GM23338 (cell line): ENCODE measurements around the gene ENTHD1.

Experiments
- CREB1 ChIP-seq: fragments of 250-450 bp; sonication (Bioruptor Pico); IDR thresholded peaks from 2 replicates; pipeline ENCODE4 v1.5.0; 2020; ENCODE audit warnings: low read depth, mild to moderate bottlenecking, moderate library complexity
- CTCF ChIP-seq, 2 experiments: fragments of 200-600 bp in 1 of 2; sonication (generic) in 1 of 2; conservative IDR thresholded peaks; 2 replicates each; pipeline versions ENCODE4 v1.5.1 to v1.6.1; 2016 to 2017; ENCODE audit warnings: antibody characterized with exemption in 2 of 2, low read depth in 2 of 2, mild to moderate bottlenecking in 2 of 2, moderate library complexity in 1 of 2
- ETS1 ChIP-seq: IDR thresholded peaks from 2 replicates; pipeline ENCODE4 v1.6.1; 2016; ENCODE audit warnings: antibody characterized with exemption
- EZH2 ChIP-seq: fragments of 200-600 bp; sonication (generic); IDR thresholded peaks from one replicate; pipeline ENCODE4 v1.8.0; 2017; ENCODE audit warnings: antibody characterized with exemption, mild to moderate bottlenecking, low read depth; ENCODE audit not compliant: unreplicated experiment
- JUNB ChIP-seq: IDR thresholded peaks from one replicate; pipeline ENCODE4 v1.6.1; 2016; ENCODE audit warnings: antibody characterized with exemption; ENCODE audit not compliant: unreplicated experiment
- POLR2AphosphoS5 ChIP-seq: IDR thresholded peaks from 2 replicates; pipeline ENCODE4 v1.6.1; 2016; ENCODE audit warnings: antibody characterized with exemption, low read depth
- REST ChIP-seq: IDR thresholded peaks from one replicate; pipeline ENCODE4 v1.6.1; 2018; ENCODE audit warnings: antibody characterized with exemption; ENCODE audit not compliant: unreplicated experiment
- STAT1 ChIP-seq: IDR thresholded peaks from one replicate; pipeline ENCODE4 v1.6.1; 2016; ENCODE audit warnings: antibody characterized with exemption; ENCODE audit not compliant: unreplicated experiment

- TF ChIP-seq REST (no peak), CTCF (conservative IDR thresholded peaks at IDR 0.05; ENCODE audit: low read depth in 2 of 2) (no peak), POLR2AphosphoS5 (no peak), CREB1 (CRISPR knock-in tag) (no peak), EZH2 (no peak), JUNB (no peak), STAT1 (no peak), ETS1 (no peak)
These were observed 83.6 kb downstream of the ENTHD1 start for GRCh38 chr22:39809772-39810557.
